ENCODE data around the gene LOXHD1.

DNA sequence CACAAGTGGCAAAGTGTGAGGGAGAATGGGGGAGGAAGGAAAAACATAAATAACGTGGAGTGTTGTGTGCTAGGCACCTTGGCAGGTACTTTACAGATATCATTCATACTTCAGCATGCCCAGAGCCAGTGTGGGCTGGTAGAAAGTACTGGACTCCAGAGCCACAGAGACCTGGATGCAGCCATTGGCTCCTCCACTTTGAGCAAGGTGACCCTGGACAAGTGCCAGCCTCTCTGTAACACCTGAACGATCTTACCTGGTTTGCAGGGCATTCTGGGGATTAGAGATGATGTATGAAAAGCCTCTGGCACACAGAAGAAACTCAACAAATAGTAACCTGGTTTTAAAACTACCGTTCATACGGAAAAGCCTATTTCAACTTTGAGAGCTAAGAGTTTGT lies 6.3 kb downstream of the LOXHD1 start:
- TF ChIP-seq, protein P1, sequence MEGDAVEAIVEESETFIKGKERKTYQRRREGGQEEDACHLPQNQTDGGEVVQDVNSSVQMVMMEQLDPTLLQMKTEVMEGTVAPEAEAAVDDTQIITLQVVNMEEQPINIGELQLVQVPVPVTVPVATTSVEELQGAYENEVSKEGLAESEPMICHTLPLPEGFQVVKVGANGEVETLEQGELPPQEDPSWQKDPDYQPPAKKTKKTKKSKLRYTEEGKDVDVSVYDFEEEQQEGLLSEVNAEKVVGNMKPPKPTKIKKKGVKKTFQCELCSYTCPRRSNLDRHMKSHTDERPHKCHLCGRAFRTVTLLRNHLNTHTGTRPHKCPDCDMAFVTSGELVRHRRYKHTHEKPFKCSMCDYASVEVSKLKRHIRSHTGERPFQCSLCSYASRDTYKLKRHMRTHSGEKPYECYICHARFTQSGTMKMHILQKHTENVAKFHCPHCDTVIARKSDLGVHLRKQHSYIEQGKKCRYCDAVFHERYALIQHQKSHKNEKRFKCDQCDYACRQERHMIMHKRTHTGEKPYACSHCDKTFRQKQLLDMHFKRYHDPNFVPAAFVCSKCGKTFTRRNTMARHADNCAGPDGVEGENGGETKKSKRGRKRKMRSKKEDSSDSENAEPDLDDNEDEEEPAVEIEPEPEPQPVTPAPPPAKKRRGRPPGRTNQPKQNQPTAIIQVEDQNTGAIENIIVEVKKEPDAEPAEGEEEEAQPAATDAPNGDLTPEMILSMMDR (IDR thresholded peaks at IDR 0.05 in 4 of 5, conservative IDR thresholded peaks at IDR 0.05 in 1 of 5) = no peak
- TF ChIP-seq POLR2A (IDR thresholded peaks at IDR 0.05) = no peak

Data from gastrocnemius medialis (tissue), 4 donors.